Activated T-helper 2 cell treated with anti-CD3 and anti-CD28 coated beads, Interferon-gamma antibody, Interleukin-2, Interleukin-4, amounts not matched to agents 10 μg/mL and 5 μg/mL and 100 μg/mL, durations not matched to agents 14 hours and 24 hours and 36 hours (primary cell): ENCODE data around the gene THRA. TPM values are rescaled to one million over a fixed set of nuclear protein-coding genes. Genes with fewer than 3 reads are reported as not detected.

Experiments used
- DNase-seq: peaks from one replicate; pipeline ENCODE4 v3.0.0; 2021; ENCODE audit warnings: low spot score
- H3K27ac Mint-ChIP-seq: one replicate; pipeline ENCODE4 v1.8.0; 2021; ENCODE audit warnings: mixed read lengths
- H3K27me3 Mint-ChIP-seq: one replicate; pipeline ENCODE4 v1.8.0; 2021; ENCODE audit warnings: low read depth, mixed read lengths
- H3K36me3 Mint-ChIP-seq: one replicate; pipeline ENCODE4 v1.8.0; 2021; ENCODE audit warnings: low read depth, mixed read lengths
- H3K4me1 Mint-ChIP-seq: one replicate; pipeline ENCODE4 v1.8.0; 2021; ENCODE audit warnings: low read depth, mixed read lengths
- H3K4me3 Mint-ChIP-seq: one replicate; pipeline ENCODE4 v1.8.0; 2021; ENCODE audit warnings: low read depth, mild to moderate bottlenecking, moderate library complexity, mixed read lengths
- H3K9me3 Mint-ChIP-seq: one replicate; pipeline ENCODE4 v1.8.0; 2021; ENCODE audit warnings: mixed read lengths
- intact Hi-C: fragments of 100-400 bp; cut with micrococcal nuclease; formaldehyde crosslinking; loops from one replicate; pipeline ENCODE4 v1.15.1; 2023
- total RNA-seq: library from RNA; stranded (reverse); gene quantifications from 2 replicates; pipeline ENCODE4 v1.2.3, GENCODE V29; 2022

Gene THRA
- total RNA-seq, 1 donor from 2014 or later = 5.6 TPM

DNA sequence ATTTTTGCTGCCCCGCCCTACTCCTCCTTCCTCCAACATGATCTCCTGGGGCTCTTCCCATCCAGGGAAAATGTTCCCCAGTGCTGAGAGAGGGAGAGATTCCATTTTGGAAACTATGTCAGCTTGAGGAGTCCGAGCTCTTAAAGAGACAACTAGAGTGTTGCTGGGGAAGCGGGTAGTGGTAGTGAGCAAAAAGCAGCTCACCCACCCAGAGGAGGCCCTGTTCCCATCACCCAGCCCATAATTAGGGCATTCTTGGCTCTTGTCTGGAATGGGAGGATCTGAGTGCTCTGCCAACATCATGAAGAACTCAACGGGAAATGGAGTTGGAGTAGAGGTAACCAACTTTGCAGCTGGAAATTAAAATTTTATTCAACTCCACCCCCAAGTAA lies 49.9 kb downstream of the THRA start:
- H3K4me3 Mint-ChIP-seq = no peak overlapping the region
- no peak for DNase-seq
- peaks cover 44% of the 10 kb centered on the region for H3K4me1 Mint-ChIP-seq
- no peaks in the 10 kb centered on the region for H3K27me3 Mint-ChIP-seq
- H3K9me3 Mint-ChIP-seq = no peaks in the 10 kb centered on the region
- peak overlapping the region; percentile 77 for H3K27ac Mint-ChIP-seq
- no peaks in the 10 kb centered on the region for H3K36me3 Mint-ChIP-seq
- intact Hi-C loops = loop anchor here (1.0 to 5.0 kb wide), 3 partner anchors 9 to 100 kb away; partner anchors contain the start of gene MSL1

DNA sequence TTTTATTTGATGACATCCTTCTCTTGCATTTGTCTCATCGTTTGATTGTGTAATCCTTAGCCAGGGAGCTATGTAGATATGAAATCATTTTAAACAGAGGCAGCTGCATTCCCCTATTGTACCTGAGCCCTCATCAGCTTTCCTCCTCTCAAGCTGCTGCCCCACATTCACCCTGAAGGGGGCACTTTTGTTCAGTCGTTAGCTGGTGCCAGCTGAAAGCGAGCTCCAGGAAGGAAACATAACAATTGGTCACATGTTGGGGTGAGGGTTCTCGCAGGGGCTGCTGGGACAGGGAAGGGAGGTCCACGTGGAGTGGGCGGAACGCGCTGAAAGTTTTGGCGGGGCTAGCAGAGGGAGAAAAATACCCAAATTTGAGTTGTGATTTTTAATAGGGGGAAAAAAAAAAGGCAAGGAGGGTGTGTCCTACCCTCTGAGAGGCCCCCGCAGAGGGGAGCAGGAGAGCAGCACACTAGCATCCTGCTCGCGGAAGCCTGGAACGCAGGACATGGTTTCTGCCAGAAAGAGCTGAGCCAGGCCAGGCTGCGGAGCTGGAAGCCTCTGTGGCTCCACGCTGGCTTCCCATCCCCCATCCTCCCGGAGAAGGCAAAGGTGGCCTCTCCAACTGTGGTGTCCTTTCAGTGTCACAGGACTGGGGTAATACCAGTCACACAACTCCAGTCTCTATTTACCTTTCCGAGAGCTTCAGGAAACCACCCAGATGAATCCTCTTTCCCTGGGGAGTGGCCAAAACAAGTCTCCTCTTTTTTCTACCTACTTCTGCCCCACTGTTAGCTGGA lies 50.5 kb downstream of the THRA start:
- H3K4me1 Mint-ChIP-seq = peaks cover 40% of the 10 kb centered on the region

GRCh38 chr17:40113907-40114245 lies 51.1 kb downstream of the THRA start:
- no peak for DNase-seq
- Mint-ChIP-seq H3K9me3 (no peaks in the 10 kb centered on the region), H3K27ac (peak overlapping the region; percentile 89), H3K36me3 (peaks cover 2% of the 10 kb centered on the region), H3K27me3 (no peaks in the 10 kb centered on the region), H3K4me1 (peaks cover 38% of the 10 kb centered on the region), H3K4me3 (peak overlapping the region; percentile 81)
- intact Hi-C loops = loop anchor here (1.0 to 5.0 kb wide), 3 partner anchors 7 to 102 kb away; partner anchors contain the start of gene MSL1

More for the DNA sequence above, 50.5 kb downstream of the THRA start:
- intact Hi-C loops = loop anchor here (1.0 to 5.0 kb wide), 3 partner anchors 8 to 101 kb away; partner anchors contain the start of gene MSL1
- peaks cover under 1% of the 10 kb centered on the region for H3K36me3 Mint-ChIP-seq
- H3K9me3 Mint-ChIP-seq = no peaks in the 10 kb centered on the region
- peak overlapping the region; percentile 89 for H3K27ac Mint-ChIP-seq
- no peaks in the 10 kb centered on the region for H3K27me3 Mint-ChIP-seq
- DNase-seq = peak; percentile 89
- H3K4me3 Mint-ChIP-seq = peak overlapping the region; percentile 81

DNA sequence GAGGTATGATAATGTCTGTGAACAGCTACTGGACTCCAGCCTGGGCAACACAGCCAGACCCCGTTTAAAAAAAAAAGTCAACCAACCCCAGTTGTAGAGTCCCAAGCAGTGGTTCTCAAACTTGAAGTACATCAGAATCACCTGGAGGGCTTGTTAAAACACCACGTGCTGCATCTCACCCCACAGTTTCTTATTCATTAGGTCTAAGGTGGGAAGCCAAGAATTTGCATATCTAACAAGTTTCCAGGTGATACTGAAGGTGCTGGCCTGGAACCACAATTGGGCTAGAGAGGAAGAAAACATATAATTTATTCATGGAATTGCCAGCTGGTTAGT lies 52.3 kb downstream of the THRA start:
- DNase-seq = no peak
- H3K4me1 Mint-ChIP-seq = peaks cover 32% of the 10 kb centered on the region
- H3K4me3 Mint-ChIP-seq = no peak overlapping the region
- intact Hi-C loops = no loop called here
- peaks cover 2% of the 10 kb centered on the region for H3K36me3 Mint-ChIP-seq
- no peak overlapping the region for H3K27ac Mint-ChIP-seq
- H3K27me3 Mint-ChIP-seq = no peaks in the 10 kb centered on the region
- H3K9me3 Mint-ChIP-seq = no peaks in the 10 kb centered on the region

- peaks cover 32% of the 10 kb centered on the region for H3K4me1 Mint-ChIP-seq
- H3K36me3 Mint-ChIP-seq = peaks cover 35% of the 10 kb centered on the region
- no peaks in the 10 kb centered on the region for H3K27me3 Mint-ChIP-seq
- no peaks in the 10 kb centered on the region for H3K9me3 Mint-ChIP-seq
- peak within 1 kb of the TSS; percentile 77 for H3K27ac Mint-ChIP-seq
- DNase-seq = peak; percentile 84
- peak within 1 kb of the TSS; percentile 84 for H3K4me3 Mint-ChIP-seq
- intact Hi-C loops = loop anchor here (1.0 kb wide), 1 partner anchor 8 kb away; no protein-coding TSS in a partner anchor
Observed at GRCh38 chr17:40121181-40122135, 58.7 kb downstream of the THRA start, which contains the start of gene MSL1. Gene MSL1 (plus strand): TSS chr17:40121971. CDS start chr17:40122613, 642 bp downstream.

DNA sequence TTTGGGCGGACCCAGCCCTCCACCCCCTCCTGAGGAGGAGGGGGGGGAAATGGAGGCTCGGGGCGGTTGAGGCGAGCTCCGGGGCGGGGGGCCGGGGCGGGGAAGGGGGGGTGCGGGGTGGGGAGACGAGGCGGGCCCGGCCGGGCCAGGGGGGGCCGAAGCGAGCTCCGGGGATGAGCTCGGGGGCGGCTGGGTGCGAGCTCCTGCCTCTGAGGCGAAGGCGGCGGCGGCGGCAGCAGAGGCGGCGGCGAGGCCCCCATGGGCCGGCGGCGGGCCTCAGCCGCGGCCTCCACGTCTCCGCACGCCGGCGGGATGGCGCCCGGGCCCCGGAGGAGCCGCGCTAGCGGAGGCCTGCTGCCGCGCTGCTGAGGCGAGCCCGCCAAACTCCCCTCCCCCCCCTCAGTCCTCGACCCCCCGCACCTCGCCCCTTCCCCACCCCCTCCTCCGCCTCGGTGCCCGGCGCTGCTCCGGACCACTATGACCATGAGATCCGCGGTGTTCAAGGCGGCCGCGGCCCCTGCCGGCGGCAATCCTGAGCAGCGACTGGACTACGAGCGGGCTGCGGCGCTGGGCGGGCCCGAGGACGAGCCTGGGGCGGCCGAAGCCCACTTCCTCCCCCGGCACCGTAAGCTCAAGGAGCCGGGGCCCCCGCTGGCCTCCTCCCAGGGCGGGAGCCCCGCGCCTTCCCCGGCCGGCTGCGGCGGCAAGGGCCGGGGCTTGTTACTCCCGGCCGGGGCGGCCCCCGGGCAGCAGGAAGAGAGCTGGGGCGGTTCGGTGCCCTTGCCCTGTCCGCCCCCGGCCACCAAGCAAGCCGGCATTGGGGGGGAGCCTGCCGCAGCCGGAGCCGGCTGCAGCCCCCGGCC lies 59.6 kb downstream of the THRA start:
- no peaks in the 10 kb centered on the region for H3K27me3 Mint-ChIP-seq
- no peak for DNase-seq
- peaks cover 34% of the 10 kb centered on the region for H3K4me1 Mint-ChIP-seq
- intact Hi-C loops = no loop called here
- peak overlapping the region; percentile 56 for H3K4me3 Mint-ChIP-seq
- H3K9me3 Mint-ChIP-seq = no peaks in the 10 kb centered on the region
- peaks cover 40% of the 10 kb centered on the region for H3K36me3 Mint-ChIP-seq
- H3K27ac Mint-ChIP-seq = no peak overlapping the region

GRCh38 chr17:40122999-40123810 lies 60.4 kb downstream of the THRA start:
- Mint-ChIP-seq H3K27ac (peak overlapping the region; percentile 59), H3K4me3 (peak overlapping the region; percentile 96), H3K4me1 (peaks cover 32% of the 10 kb centered on the region), H3K9me3 (no peaks in the 10 kb centered on the region), H3K27me3 (no peaks in the 10 kb centered on the region), H3K36me3 (peaks cover 45% of the 10 kb centered on the region)
- intact Hi-C loops = loop anchor here (1.0 kb wide), 1 partner anchor 17 kb away; the partner anchor contains the start of gene CASC3
- DNase-seq = peak; percentile 61

DNA sequence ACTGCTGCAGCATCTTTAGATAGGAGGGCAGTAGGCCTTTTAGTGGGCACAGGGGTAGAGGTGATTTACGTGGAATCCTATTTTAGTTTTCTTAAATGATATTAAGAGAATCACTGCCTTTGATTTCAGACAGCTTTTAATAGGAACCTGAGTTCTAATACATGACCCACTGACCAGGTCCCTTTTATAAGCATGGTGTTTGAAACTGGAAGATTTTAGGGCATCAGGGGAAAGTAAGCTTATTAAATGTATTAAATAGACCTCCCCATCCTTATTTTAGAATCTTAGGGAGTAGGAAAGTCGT lies 61.0 kb downstream of the THRA start:
- H3K9me3 Mint-ChIP-seq = no peaks in the 10 kb centered on the region
- intact Hi-C loops = loop anchor here (1.0 kb wide), 1 partner anchor 17 kb away; the partner anchor contains the start of gene CASC3
- peaks cover 32% of the 10 kb centered on the region for H3K4me1 Mint-ChIP-seq
- DNase-seq = no peak
- peaks cover 42% of the 10 kb centered on the region for H3K36me3 Mint-ChIP-seq
- H3K27ac Mint-ChIP-seq = peak overlapping the region; percentile 59
- no peaks in the 10 kb centered on the region for H3K27me3 Mint-ChIP-seq
- peak overlapping the region; percentile 96 for H3K4me3 Mint-ChIP-seq

DNA sequence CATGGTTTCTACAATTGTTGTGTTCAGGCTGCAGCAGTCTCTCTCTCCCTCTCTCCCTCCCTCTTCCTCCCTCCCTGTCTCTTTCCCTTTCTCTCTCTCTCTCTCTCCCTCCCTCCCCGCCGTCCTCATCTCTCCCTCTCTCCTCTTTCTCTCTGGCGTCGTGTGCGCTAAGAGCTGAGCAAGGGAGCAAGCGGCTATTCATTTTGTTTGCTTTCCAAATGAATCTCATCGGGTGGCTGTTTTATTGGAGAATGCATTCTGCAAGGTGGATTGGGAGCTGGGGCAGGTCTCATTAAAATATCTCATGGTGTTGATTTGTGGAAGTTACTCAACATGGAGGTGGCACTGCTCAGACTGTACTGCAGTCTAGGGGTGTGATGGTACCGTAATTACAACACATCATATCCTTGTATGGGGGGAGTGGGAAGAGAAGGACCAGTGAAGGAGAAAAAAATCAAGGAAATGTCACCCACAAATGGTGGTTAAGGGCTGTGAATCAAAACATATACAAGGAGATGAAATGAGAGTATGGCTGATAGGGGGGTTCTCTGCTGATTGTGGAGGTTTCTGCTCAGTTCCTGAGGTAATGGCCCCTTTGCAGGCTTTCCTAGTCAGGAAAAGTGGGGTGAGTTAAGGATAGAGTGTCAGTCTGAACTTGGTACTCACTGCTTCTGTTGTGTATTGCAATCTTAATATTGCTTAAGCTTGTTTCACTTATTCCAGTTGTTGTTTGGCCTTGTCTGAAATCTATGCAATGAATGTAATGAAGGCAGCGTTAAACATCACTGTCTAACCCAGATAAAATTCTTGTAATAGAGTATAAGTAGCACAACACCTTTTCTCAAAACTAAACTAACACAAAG lies 61.7 kb downstream of the THRA start:
- Mint-ChIP-seq H3K4me3 (peak overlapping the region; percentile 96), H3K27me3 (no peaks in the 10 kb centered on the region)

GRCh38 chr17:40129498-40129897 lies 66.7 kb downstream of the THRA start:
- DNase-seq = no peak
- no peaks in the 10 kb centered on the region for H3K9me3 Mint-ChIP-seq
- H3K36me3 Mint-ChIP-seq = peaks cover 79% of the 10 kb centered on the region
- intact Hi-C loops = no loop called here
- no peak overlapping the region for H3K27ac Mint-ChIP-seq
- peaks cover 18% of the 10 kb centered on the region for H3K4me1 Mint-ChIP-seq
- H3K4me3 Mint-ChIP-seq = no peak overlapping the region
- H3K27me3 Mint-ChIP-seq = no peaks in the 10 kb centered on the region

More for the DNA sequence above, 61.7 kb downstream of the THRA start:
- H3K36me3 Mint-ChIP-seq = peaks cover 49% of the 10 kb centered on the region
- H3K27ac Mint-ChIP-seq = peak overlapping the region; percentile 29
- H3K4me1 Mint-ChIP-seq = peaks cover 32% of the 10 kb centered on the region
- H3K9me3 Mint-ChIP-seq = no peaks in the 10 kb centered on the region
- no peak for DNase-seq
- intact Hi-C loops = no loop called here
